AG04449 (cell line): ENCODE measurements around the gene CSTB.

ENCODE experiments used
- CTCF ChIA-PET: fragments of 350-600 bp; formaldehyde crosslinking; extraction: SDS; loops from one replicate; lab custom pipeline; 2021; ENCODE audit warnings: antibody characterized with exemption; lab: Yijun Ruan, JAX
- POLR2A ChIA-PET: fragments of 400-600, 350-600 bp; formaldehyde crosslinking; extraction: SDS; loops from one replicate; lab custom pipeline; 2020; ENCODE audit warnings: antibody characterized with exemption, inconsistent platforms; lab: Yijun Ruan, JAX
- DNase-seq: peaks from one replicate; pipeline ENCODE4 v3.0.0-alpha.2; 2010; ENCODE audit warnings: low read depth, low spot score
- H3K4me3 ChIP-seq: 2 replicates; pipeline ENCODE4 v1.5.1; 2011; ENCODE audit warnings: low read depth, mild to moderate bottlenecking, control low read depth, low read length
- CTCF ChIP-seq: IDR thresholded peaks from one replicate; pipeline ENCODE4 v1.5.1; 2011; ENCODE audit warnings: mild to moderate bottlenecking, moderate library complexity, low read length, control low read depth, inconsistent platforms; ENCODE audit not compliant: insufficient read depth; ENCODE audit errors: missing control alignments

CSTB gene

GRCh38 chr21:43768868-43769167, 7.3 kb downstream of the CSTB start:
- TF ChIP-seq CTCF = no peak
- ChIA-PET POLR2A (interaction anchor here (0.6 kb wide), 1 partner anchor 97 kb away, joined by 4 read pairs; no protein-coding TSS in a partner anchor), CTCF (interaction anchor here (0.8 kb wide), 1 partner anchor 40 kb away, joined by 3 read pairs; no protein-coding TSS in a partner anchor)
- H3K4me3 ChIP-seq = no peak overlapping the region
- no peak for DNase-seq

- no peak for DNase-seq
- POLR2A ChIA-PET = interaction anchor here (0.6 to 0.8 kb wide), 2 partner anchors 21 to 97 kb away, joined by 3 to 4 read pairs; no protein-coding TSS in a partner anchor
- CTCF ChIA-PET = interaction anchor here (0.8 kb wide), 1 partner anchor 40 kb away, joined by 3 read pairs; no protein-coding TSS in a partner anchor
- no peak for TF ChIP-seq CTCF
- H3K4me3 ChIP-seq = no peak overlapping the region
Observed at GRCh38 chr21:43767984-43768867, 7.9 kb downstream of the CSTB start.

GRCh38 chr21:43767498-43767983, 8.6 kb downstream of the CSTB start:
- CTCF ChIA-PET = no interaction called here
- H3K4me3 ChIP-seq = no peak overlapping the region

GRCh38 chr21:43766734-43767497, 9.2 kb downstream of the CSTB start:
- no peak overlapping the region for H3K4me3 ChIP-seq
- CTCF ChIA-PET = no interaction called here
- POLR2A ChIA-PET = no interaction called here
- TF ChIP-seq CTCF = no peak
- DNase-seq = no peak

More at GRCh38 chr21:43767498-43767983, 8.6 kb downstream of the CSTB start:
- no peak for TF ChIP-seq CTCF
- no peak for DNase-seq
- POLR2A ChIA-PET = interaction anchor here (0.8 kb wide), 1 partner anchor 21 kb away, joined by 3 read pairs; no protein-coding TSS in a partner anchor

DNA sequence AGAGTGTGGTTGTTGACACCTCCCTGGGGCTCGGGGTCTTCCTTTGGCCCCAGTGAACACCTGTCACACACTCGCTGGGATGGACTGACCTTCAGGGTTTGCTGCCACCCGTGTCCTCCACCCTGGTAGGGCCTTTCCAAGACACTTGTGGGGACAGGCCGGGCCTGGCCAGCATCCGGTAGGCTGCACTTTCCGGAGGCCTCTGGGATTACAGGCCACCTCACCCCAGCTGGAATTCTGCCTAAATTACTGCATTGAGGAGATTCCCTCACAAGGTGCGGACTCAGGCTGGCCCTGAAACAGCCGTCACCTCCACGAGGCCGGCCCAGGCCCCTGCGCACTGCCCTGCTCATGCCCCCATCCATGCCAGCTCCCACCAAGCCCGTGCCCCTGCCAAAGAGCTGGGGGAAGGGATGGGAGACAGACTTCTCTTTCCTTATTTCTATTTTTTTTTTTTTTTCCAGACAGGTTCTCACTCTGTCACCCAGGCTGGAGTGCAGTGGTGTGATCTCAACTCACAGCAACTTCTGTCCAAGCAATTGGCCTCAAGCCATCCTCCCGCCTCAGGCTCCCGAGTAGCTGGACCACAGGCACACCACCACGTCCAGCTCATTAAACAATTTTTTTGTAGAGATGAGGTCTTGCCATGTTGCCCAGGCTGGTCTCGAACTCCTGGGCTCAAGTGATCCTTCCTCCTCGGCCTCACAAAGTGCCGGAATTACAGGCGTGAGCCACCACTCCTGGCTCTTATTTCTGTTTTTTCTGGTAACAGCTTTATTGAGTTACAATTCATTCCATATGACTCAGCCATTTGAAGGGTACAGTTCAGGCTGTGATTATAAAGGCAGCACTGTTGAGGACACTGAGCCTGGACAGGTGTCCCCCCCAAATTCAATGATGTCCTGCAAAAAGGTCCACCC, 11.3 kb downstream of the CSTB start:
- no peak overlapping the region for H3K4me3 ChIP-seq
- POLR2A ChIA-PET = interaction anchor here (0.6 kb wide), 1 partner anchor 9 kb away, joined by 3 read pairs; no protein-coding TSS in a partner anchor
- no peak for TF ChIP-seq CTCF
- CTCF ChIA-PET = interaction anchor here (0.5 to 1.3 kb wide), 3 partner anchors 25 to 177 kb away, joined by 3 to 5 read pairs (median 3); partner anchors contain the start of gene RRP1
- DNase-seq = no peak
